Sigmoid colon (tissue), 7 donors: ENCODE results near the gene UQCC2. TPM values are rescaled to one million over a fixed set of nuclear protein-coding genes. Genes with fewer than 3 reads are reported as not detected.
A peak's percentile ranks its signal among the peaks of the same experiment; 100 is the strongest.

ENCODE experiments used
- DNase-seq: peaks from one replicate; pipeline ENCODE4 v3.0.0-alpha.2; 2019
- H3K27ac ChIP-seq, 4 donors: fragments of 200-600 bp; sonication (generic); one replicate each; pipeline ENCODE4 v1.5.1; 2016 to 2019; ENCODE audit warnings: mild to moderate bottlenecking in 1 of 4
- H3K27me3 ChIP-seq, 3 donors: fragments of 200-600 bp; sonication (generic); one replicate each; pipeline ENCODE4 v1.5.1; 2019; ENCODE audit warnings: mild to moderate bottlenecking in 1 of 3
- H3K36me3 ChIP-seq, 4 donors: fragments of 200-600 bp; sonication (generic); one replicate each; pipeline ENCODE4 v1.5.1; 2016 to 2019
- H3K4me1 ChIP-seq, 4 donors: fragments of 200-600 bp; sonication (generic); one replicate each; pipeline ENCODE4 v1.5.1; 2017 to 2019
- H3K4me3 ChIP-seq, 4 donors: fragments of 200-600 bp; sonication (generic); one replicate each; pipeline ENCODE4 v1.5.1; 2017 to 2019; ENCODE audit warnings: mild to moderate bottlenecking in 2 of 4, moderate library complexity in 1 of 4
- H3K9me3 ChIP-seq, 4 donors: fragments of 200-600 bp in 3 of 4; sonication (generic) in 3 of 4; one replicate each; pipeline versions ENCODE4 v1.5.1 to v1.6.1; 2013 to 2019
- CTCF ChIP-seq, 4 experiments: fragments of 450-650 bp in 3 of 4; fragments of 200-600 bp in 1 of 4; IDR thresholded peaks; one replicate each; pipeline ENCODE4 v1.5.1; 2016 to 2019; ENCODE audit warnings: antibody characterized with exemption in 4 of 4, mild to moderate bottlenecking in 3 of 4, moderate library complexity in 2 of 4
- EP300 ChIP-seq, 4 donors: sonication (generic); formaldehyde crosslinking; IDR thresholded peaks; one replicate each; pipeline ENCODE4 v1.6.1; 2017; ENCODE audit warnings: antibody characterized with exemption in 4 of 4
- POLR2A ChIP-seq, 2 donors: fragments of 450-650 bp; IDR thresholded peaks; one replicate each; pipeline ENCODE4 v1.6.1; 2016; ENCODE audit warnings: antibody characterized with exemption in 2 of 2, mild to moderate bottlenecking in 2 of 2, moderate library complexity in 2 of 2
- POLR2AphosphoS5 ChIP-seq, 4 donors: sonication (generic); formaldehyde crosslinking; IDR thresholded peaks; one replicate each; pipeline ENCODE4 v1.6.1; 2017; ENCODE audit warnings: antibody characterized with exemption in 4 of 4
- WGBS, 2 donors: extraction: QIAGEN DNeasy Blood & Tissue Kit; methylation state at CpG; one replicate each; pipeline ENCODE4 v1.1.7; 2013; 5-methylcytosine and 5-hydroxymethylcytosine counted together
- intact Hi-C: fragments of 100-400 bp; cut with DNase I; formaldehyde crosslinking; loops from one replicate; pipeline ENCODE4 v1.15.1; 2023
- polyA plus RNA-seq, 3 donors: library from polyadenylated mRNA; stranded (reverse); fragments of 200-250 nt; gene quantifications; one replicate each; pipeline ENCODE4 v1.2.3, GENCODE V29; 2013
- total RNA-seq, 4 donors: library from RNA; depleted of rRNA; stranded (reverse); fragments of >200 nt; gene quantifications; one replicate each; pipeline ENCODE4 v1.1.0, GENCODE V29; 2016
- donor health status: healthy with polysubstance abuse.
- donor health status: Bipolar disorder and iron deficiency.
- donor health status: healthy.

The UQCC2 gene
- total and polyA plus RNA-seq, 7 donors, result 9.5 to 90.9 (median 34.9) TPM

GRCh38 chr6:33740794-33741193 is 29.3 kb upstream of the UQCC2 start:
- H3K36me3 ChIP-seq, result peaks cover 0 to 19% (median 0%) of the 10 kb centered on the region in 4 donors
- H3K27ac ChIP-seq, result no peak overlapping the region
- 88 to 92% methylated on average over 5 of the region's 5 CpGs for WGBS, 2 donors
- TF ChIP-seq CTCF (IDR thresholded peaks at IDR 0.05) (no peak), POLR2A (IDR thresholded peaks at IDR 0.05) (no peak), EP300 (IDR thresholded peaks at IDR 0.05) (no peak), POLR2AphosphoS5 (IDR thresholded peaks at IDR 0.05) (no peak)
- H3K27me3 ChIP-seq, result no peaks in the 10 kb centered on the region
- H3K4me3 ChIP-seq, result no peak overlapping the region
- peaks cover 0 to 42% (median 24%) of the 10 kb centered on the region in 4 donors for H3K4me1 ChIP-seq
- H3K9me3 ChIP-seq, result no peaks in the 10 kb centered on the region
- intact Hi-C loops, result no loop called here
- no peak for DNase-seq

GRCh38 chr6:33740204-33740608 is 28.7 kb upstream of the UQCC2 start:
- Histone ChIP-seq H3K4me1 (peaks cover 0 to 36% (median 20%) of the 10 kb centered on the region in 4 donors), H3K27ac (peak overlapping the region in 2 of 4 donors; percentile 2 to 23), H3K27me3 (no peaks in the 10 kb centered on the region), H3K4me3 (no peak overlapping the region), H3K36me3 (peaks cover 0 to 25% (median 2%) of the 10 kb centered on the region in 4 donors), H3K9me3 (no peaks in the 10 kb centered on the region)
- DNase-seq, result no peak
- intact Hi-C loops, result no loop called here
- TF ChIP-seq CTCF (IDR thresholded peaks at IDR 0.05) (no peak), POLR2A (IDR thresholded peaks at IDR 0.05) (no peak), EP300 (IDR thresholded peaks at IDR 0.05) (no peak), POLR2AphosphoS5 (IDR thresholded peaks at IDR 0.05) (no peak)
- 80 to 91% methylated on average over 6 of the region's 6 CpGs for WGBS, 2 donors

- 68 to 84% methylated on average over 5 of the region's 5 CpGs for WGBS, 2 donors
- H3K9me3 ChIP-seq, result no peaks in the 10 kb centered on the region
- DNase-seq, result no peak
- H3K4me1 ChIP-seq, result peaks cover 0 to 30% (median 14%) of the 10 kb centered on the region in 4 donors
- intact Hi-C loops, result no loop called here
- no peak overlapping the region for H3K4me3 ChIP-seq
- H3K36me3 ChIP-seq, result peaks cover 0 to 31% (median 5%) of the 10 kb centered on the region in 4 donors
- TF ChIP-seq CTCF (IDR thresholded peaks at IDR 0.05) (no peak), EP300 (IDR thresholded peaks at IDR 0.05) (no peak), POLR2A (IDR thresholded peaks at IDR 0.05) (no peak), POLR2AphosphoS5 (IDR thresholded peaks at IDR 0.05) (peak in 1 of 4 donors; percentile 11)
- no peaks in the 10 kb centered on the region for H3K27me3 ChIP-seq
- peak overlapping the region in 1 of 4 donors; percentile 23 for H3K27ac ChIP-seq
Observed at GRCh38 chr6:33739571-33739970, 28.1 kb upstream of the UQCC2 start.

- peaks cover 0 to 37% (median 8%) of the 10 kb centered on the region in 4 donors for H3K36me3 ChIP-seq
- peaks cover 0 to 24% (median 10%) of the 10 kb centered on the region in 4 donors for H3K4me1 ChIP-seq
- H3K27me3 ChIP-seq, result no peaks in the 10 kb centered on the region
- no peak overlapping the region for H3K27ac ChIP-seq
- no peaks in the 10 kb centered on the region for H3K9me3 ChIP-seq
- TF ChIP-seq EP300 (IDR thresholded peaks at IDR 0.05) (no peak), POLR2AphosphoS5 (IDR thresholded peaks at IDR 0.05) (no peak), POLR2A (IDR thresholded peaks at IDR 0.05) (no peak)
- H3K4me3 ChIP-seq, result no peak overlapping the region
- DNase-seq, result no peak
- intact Hi-C loops, result no loop called here
- 91 to 94% methylated on average over 5 of the region's 5 CpGs for WGBS, 2 donors
Observed at GRCh38 chr6:33738879-33739278, 27.4 kb upstream of the UQCC2 start.

- Histone ChIP-seq H3K4me3 (no peak overlapping the region), H3K4me1 (peaks cover 0 to 17% (median 5%) of the 10 kb centered on the region in 4 donors), H3K9me3 (no peaks in the 10 kb centered on the region), H3K27me3 (no peaks in the 10 kb centered on the region), H3K36me3 (peaks cover 0 to 44% (median 8%) of the 10 kb centered on the region in 4 donors), H3K27ac (no peak overlapping the region)
- DNase-seq, result no peak
- 30 to 67% methylated on average over 9 of the region's 9 CpGs for WGBS, 2 donors
- TF ChIP-seq POLR2AphosphoS5 (IDR thresholded peaks at IDR 0.05) (no peak), POLR2A (IDR thresholded peaks at IDR 0.05) (no peak), EP300 (IDR thresholded peaks at IDR 0.05) (no peak), CTCF (IDR thresholded peaks at IDR 0.05) (no peak)
- intact Hi-C loops, result no loop called here
Observed at GRCh38 chr6:33738153-33738552, 26.7 kb upstream of the UQCC2 start.
